Activated CD8-positive, alpha-beta T cell treated with anti-CD3 and anti-CD28 coated beads for 36 hours (primary cell): ENCODE results near the gene GPR160. TPM values are rescaled to one million over a fixed set of nuclear protein-coding genes. Genes with fewer than 3 reads are reported as not detected.
A peak's percentile ranks its signal among the peaks of the same experiment; 100 is the strongest.

Experiments used
- ATAC-seq: fragments of 200-7000 bp; cut with Tn5 transposase; one replicate; pipeline ENCODE4 v1.10.0; 2021; ENCODE audit warnings: mild to moderate bottlenecking, moderate library complexity
- CTCF ChIA-PET: fragments of 350-600 bp; sonication (Branson Sonifier 250); formaldehyde crosslinking; loops from one replicate; lab custom pipeline; 2021; ENCODE audit warnings: antibody characterized with exemption; lab: Charles Lee
- POLR2A ChIA-PET: fragments of 350-600 bp; sonication (Branson Sonifier 250); formaldehyde crosslinking; loops from one replicate; lab custom pipeline; 2021; ENCODE audit warnings: antibody characterized with exemption; lab: Charles Lee
- DNase-seq: peaks from one replicate; pipeline ENCODE4 v3.0.0-alpha.2; 2020
- H3K27ac Mint-ChIP-seq: one replicate; pipeline ENCODE4 v1.8.0; 2021; ENCODE audit warnings: mild to moderate bottlenecking, mixed read lengths
- H3K27me3 Mint-ChIP-seq: one replicate; pipeline ENCODE4 v1.8.0; 2021; ENCODE audit warnings: mixed read lengths
- H3K36me3 Mint-ChIP-seq: one replicate; pipeline ENCODE4 v1.8.0; 2021; ENCODE audit warnings: low read depth, mixed read lengths
- H3K4me1 Mint-ChIP-seq: one replicate; pipeline ENCODE4 v1.8.0; 2021; ENCODE audit warnings: low read depth, mixed read lengths
- H3K4me3 Mint-ChIP-seq: one replicate; pipeline ENCODE4 v1.8.0; 2021; ENCODE audit warnings: mild to moderate bottlenecking, moderate library complexity, mixed read lengths
- H3K9me3 Mint-ChIP-seq: one replicate; pipeline ENCODE4 v1.8.0; 2021; ENCODE audit warnings: mixed read lengths
- CTCF ChIP-seq: fragments of 200-600 bp; IDR thresholded peaks from one replicate; pipeline ENCODE4 v1.8.0; 2022; ENCODE audit warnings: antibody characterized with exemption, mild to moderate bottlenecking
- intact Hi-C: fragments of 100-400 bp; cut with micrococcal nuclease; formaldehyde crosslinking; loops from one replicate; pipeline ENCODE4 v1.10.0; 2022
- total RNA-seq, 2 experiments: library from RNA; stranded (reverse); gene quantifications; one replicate each; pipeline ENCODE4 v1.2.3, GENCODE V29; 2021

GPR160 gene
- 1 to 10 TPM; 6.2 to 8.2 TPM for total RNA-seq

GRCh38 chr3:170037463-170038433 is at the start of gene GPR160:
TSS of gene GPR160 (plus strand) at chr3:170037995. CDS start at chr3:170083973, 45,978 bp downstream.
- H3K27me3 Mint-ChIP-seq, result peaks cover 2% of the 10 kb centered on the region
- intact Hi-C loops, result no loop called here
- peaks cover 3% of the 10 kb centered on the region for H3K9me3 Mint-ChIP-seq
- DNase-seq (peak; percentile 90), ATAC-seq (peak; percentile 83)
- H3K4me1 Mint-ChIP-seq, result peaks cover 15% of the 10 kb centered on the region
- H3K4me3 Mint-ChIP-seq, result peak within 1 kb of the TSS; percentile 75
- ChIA-PET POLR2A (no interaction called here), CTCF (interaction anchor here (0.6 to 1.3 kb wide), 7 partner anchors 15 to 108 kb away, joined by 3 to 5 read pairs (median 3); no protein-coding TSS in a partner anchor)
- TF ChIP-seq CTCF, result peak; percentile 89
- no peak within 1 kb of the TSS for H3K27ac Mint-ChIP-seq
- no peaks in the 10 kb centered on the region for H3K36me3 Mint-ChIP-seq

- no peak overlapping the region for H3K4me3 Mint-ChIP-seq
- ATAC-seq (no peak), DNase-seq (no peak)
- CTCF ChIA-PET, result interaction anchor here (1.4 kb wide), 1 partner anchor 23 kb away, joined by 3 read pairs; no protein-coding TSS in a partner anchor
- peaks cover 21% of the 10 kb centered on the region for H3K36me3 Mint-ChIP-seq
- intact Hi-C loops, result no loop called here
- no peaks in the 10 kb centered on the region for H3K27me3 Mint-ChIP-seq
- no peak overlapping the region for H3K27ac Mint-ChIP-seq
- H3K4me1 Mint-ChIP-seq, result no peaks in the 10 kb centered on the region
- H3K9me3 Mint-ChIP-seq, result no peaks in the 10 kb centered on the region
- no peak for TF ChIP-seq CTCF
- POLR2A ChIA-PET, result interaction anchor here (1.1 to 1.2 kb wide), 2 partner anchors 25 to 185 kb away, joined by 3 to 4 read pairs; no protein-coding TSS in a partner anchor
These were observed 47.4 kb upstream of the GPR160 start for GRCh38 chr3:169990431-169990830.

- Mint-ChIP-seq H3K27me3 (no peaks in the 10 kb centered on the region), H3K36me3 (peaks cover 18% of the 10 kb centered on the region), H3K27ac (no peak overlapping the region), H3K4me3 (no peak overlapping the region), H3K4me1 (no peaks in the 10 kb centered on the region), H3K9me3 (no peaks in the 10 kb centered on the region)
- ATAC-seq (no peak), DNase-seq (no peak)
- ChIA-PET POLR2A (no interaction called here), CTCF (no interaction called here)
- intact Hi-C loops, result no loop called here
- TF ChIP-seq CTCF, result no peak
These were observed 45.6 kb upstream of the GPR160 start for GRCh38 chr3:169992156-169992555.

- POLR2A ChIA-PET, result no interaction called here
- H3K27ac Mint-ChIP-seq, result peak overlapping the region; percentile 7
These were observed 45.0 kb upstream of the GPR160 start for GRCh38 chr3:169992781-169993180.

More at GRCh38 chr3:169992781-169993180, 45.0 kb upstream of the GPR160 start:
- no peak for TF ChIP-seq CTCF
- DNase-seq (no peak), ATAC-seq (no peak)
- Mint-ChIP-seq H3K36me3 (peaks cover 19% of the 10 kb centered on the region), H3K27me3 (no peaks in the 10 kb centered on the region), H3K9me3 (no peaks in the 10 kb centered on the region), H3K4me3 (no peak overlapping the region), H3K4me1 (no peaks in the 10 kb centered on the region)
- CTCF ChIA-PET, result no interaction called here
- intact Hi-C loops, result no loop called here
